Endothelial cell of umbilical vein (primary cell): Measurements from ENCODE around the gene MEX3D. TPM values are rescaled to one million over a fixed set of nuclear protein-coding genes. Genes with fewer than 3 reads are reported as not detected.

Experiments
- BruUV-seq: library from RNA; stranded (reverse); fragments of 400-500 nt; replicated peaks from 2 replicates; lab custom pipeline; 2021; lab: Mats Ljungman, UMichigan
- CTCF ChIA-PET: fragments of 300-600, 350-600 bp; sonication (Branson Sonifier 250); formaldehyde crosslinking; loops from one replicate; lab custom pipeline; 2021; ENCODE audit warnings: antibody characterized with exemption, inconsistent platforms; lab: Charles Lee
- POLR2A ChIA-PET: fragments of 300-600, 350-600 bp; sonication (Branson Sonifier 250); formaldehyde crosslinking; loops from one replicate; lab custom pipeline; 2021; ENCODE audit warnings: antibody characterized with exemption, inconsistent platforms; lab: Charles Lee
- DNase-seq: peaks from one replicate; pipeline ENCODE4 v3.0.0-alpha.2; 2011; ENCODE audit warnings: low read depth, low spot score
- FAIRE-seq: peaks from 2 replicates; lab custom pipeline; 2011; peaks lifted over from hg19 to GRCh38; lab: Jason Lieb, UNC
- H2AFZ ChIP-seq: 2 replicates; pipeline ENCODE4 v1.6.0; 2012; ENCODE audit warnings: low read depth, low read length, control low read depth, inconsistent platforms
- H3K27ac ChIP-seq: 2 replicates; pipeline ENCODE4 v1.5.1; 2011; ENCODE audit warnings: low read depth, mild to moderate bottlenecking, control low read depth, low read length, moderate library complexity; ENCODE audit not compliant: insufficient read depth
- H3K27me3 ChIP-seq, 2 experiments: 2 replicates each; pipeline versions ENCODE4 v1.6.0 to v1.6.1; 2011; ENCODE audit warnings: low read length in 2 of 2, mixed read lengths in 1 of 2; ENCODE audit not compliant: control insufficient read depth in 2 of 2, insufficient read depth in 2 of 2
- H3K36me3 ChIP-seq, 2 experiments: 2 replicates in 1 of 2; 3 replicates in 1 of 2; pipeline ENCODE4 v1.5.1; 2011; ENCODE audit warnings: low read length in 2 of 2, mild to moderate bottlenecking in 1 of 2, moderate library complexity in 1 of 2; ENCODE audit not compliant: control insufficient read depth in 2 of 2, insufficient read depth in 2 of 2; ENCODE audit errors: extremely low read depth in 1 of 2
- H3K4me1 ChIP-seq: 3 replicates; pipeline ENCODE4 v1.5.1; 2011; ENCODE audit warnings: mild to moderate bottlenecking, low read length; ENCODE audit not compliant: control insufficient read depth, insufficient read depth; ENCODE audit errors: extremely low read depth
- H3K4me2 ChIP-seq: 2 replicates; pipeline ENCODE4 v1.6.1; 2011; ENCODE audit warnings: low read length, control low read depth, mixed read lengths; ENCODE audit not compliant: insufficient read depth
- H3K4me3 ChIP-seq, 3 experiments: fragments of 200-600 bp in 1 of 3; sonication (generic), shearing (Covaris generic) in 1 of 3; replicated peaks in 1 of 3; 2 replicates each; pipeline ENCODE4 v1.5.1; 2011 to 2016; ENCODE audit warnings: control low read depth in 3 of 3, low read length in 3 of 3, mild to moderate bottlenecking in 2 of 3, inconsistent platforms in 1 of 3, low read depth in 1 of 3, moderate library complexity in 1 of 3; ENCODE audit not compliant: insufficient read depth in 1 of 3
- H3K79me2 ChIP-seq: 2 replicates; pipeline ENCODE4 v1.6.0; 2012; ENCODE audit warnings: low read length, inconsistent platforms; ENCODE audit not compliant: control insufficient read depth, insufficient read depth
- H3K9ac ChIP-seq: replicated peaks from 2 replicates; pipeline ENCODE3; 2011; ENCODE audit warnings: low read length, control low read depth; ENCODE audit not compliant: insufficient read depth; ENCODE audit errors: extremely low read depth
- H3K9me1 ChIP-seq: replicated peaks from 3 replicates; pipeline ENCODE4 v1.6.0; 2011; ENCODE audit warnings: mild to moderate bottlenecking, low read length; ENCODE audit not compliant: control insufficient read depth, insufficient read depth; ENCODE audit errors: extremely low read depth
- H3K9me3 ChIP-seq: replicated peaks from 2 replicates; pipeline ENCODE4 v1.5.1; 2012; ENCODE audit warnings: low read length, inconsistent platforms; ENCODE audit not compliant: control insufficient read depth, insufficient read depth
- H4K20me1 ChIP-seq: replicated peaks from 2 replicates; pipeline ENCODE3; 2011; ENCODE audit warnings: mild to moderate bottlenecking, low read length; ENCODE audit not compliant: control insufficient read depth, insufficient read depth; ENCODE audit errors: extremely low read depth
- EZH2 ChIP-seq: IDR thresholded peaks from 2 replicates; pipeline ENCODE4 v1.6.1; 2012; ENCODE audit warnings: borderline replicate concordance, low read depth, mild to moderate bottlenecking, moderate library complexity, low read length, inconsistent platforms; ENCODE audit not compliant: severe bottlenecking
- FOS ChIP-seq: IDR thresholded peaks from 2 replicates; pipeline ENCODE4 v1.6.1; 2011; ENCODE audit warnings: mild to moderate bottlenecking, low read length, moderate library complexity, borderline replicate concordance; ENCODE audit not compliant: insufficient read depth
- GATA2 ChIP-seq: IDR thresholded peaks from 2 replicates; pipeline ENCODE4 v1.7.0; 2011; ENCODE audit warnings: low read depth, mild to moderate bottlenecking, moderate library complexity, mixed read lengths, low read length; ENCODE audit not compliant: insufficient read length, insufficient read depth
- JUN ChIP-seq: IDR thresholded peaks from 2 replicates; pipeline ENCODE4 v1.6.1; 2011; ENCODE audit warnings: borderline replicate concordance, low read depth; ENCODE audit not compliant: insufficient read length, insufficient read depth
- MAX ChIP-seq: IDR thresholded peaks from 2 replicates; pipeline ENCODE4 v1.6.1; 2011; ENCODE audit not compliant: insufficient read depth, insufficient read length
- MYC ChIP-seq: IDR thresholded peaks from one replicate; pipeline ENCODE4 v1.6.1; 2011; ENCODE audit warnings: mild to moderate bottlenecking, low read depth, low read length
- POLR2A ChIP-seq: IDR thresholded peaks from 2 replicates; pipeline ENCODE4 v1.6.1; 2012; ENCODE audit warnings: low read depth, mild to moderate bottlenecking, control low read depth, low read length
- POLR2AphosphoS5 ChIP-seq: IDR thresholded peaks from 2 replicates; pipeline ENCODE4 v1.6.1; 2012; ENCODE audit warnings: low read depth, mild to moderate bottlenecking, control low read depth, low read length, moderate library complexity; ENCODE audit not compliant: insufficient read depth
- dilution Hi-C: fragments of 300-500 bp; cut with MboI; formaldehyde crosslinking; loops from one replicate; pipeline ENCODE4 v1.15.0; 2019; ENCODE audit warnings: low sequenced_read_pairs; ENCODE audit not compliant: extremely low pct_ligation_motif_present
- intact Hi-C: fragments of 100-400 bp; cut with micrococcal nuclease; formaldehyde crosslinking; loops from one replicate; pipeline ENCODE4 v1.10.0; 2022
- polyA plus RNA-seq, 4 experiments: library from polyadenylated mRNA; depleted of rRNA in 3 of 4; stranded (reverse) in 3 of 4; unstranded in 1 of 4; fragments of >200 nt; gene quantifications; 2 replicates each; pipeline versions ENCODE4 v1.2.1 to v1.2.3, GENCODE V29; 2011 to 2012; ENCODE audit warnings: missing spikeins in 1 of 4
- total RNA-seq: library from RNA; stranded (reverse); gene quantifications from 2 replicates; pipeline ENCODE4 v1.2.3, GENCODE V29; 2021
- TF ChIP-seq, protein P1 (sequence below), 2 donors: IDR thresholded peaks; 1 replicate in 1 of 2; 2 replicates in 1 of 2; pipeline ENCODE4 v1.5.1; 2011; ENCODE audit warnings: low read length in 2 of 2, mild to moderate bottlenecking in 2 of 2, moderate library complexity in 2 of 2, control low read depth in 1 of 2, inconsistent platforms in 1 of 2, low read depth in 1 of 2; ENCODE audit not compliant: insufficient read depth in 1 of 2; ENCODE audit errors: extremely low read depth in 1 of 2

The MEX3D gene
- total and polyA plus RNA-seq, 2 donors (not counting 3 experiments of a cell fraction or from before 2014, with no cell fraction given), result 30.0 to 96.7 TPM

DNA sequence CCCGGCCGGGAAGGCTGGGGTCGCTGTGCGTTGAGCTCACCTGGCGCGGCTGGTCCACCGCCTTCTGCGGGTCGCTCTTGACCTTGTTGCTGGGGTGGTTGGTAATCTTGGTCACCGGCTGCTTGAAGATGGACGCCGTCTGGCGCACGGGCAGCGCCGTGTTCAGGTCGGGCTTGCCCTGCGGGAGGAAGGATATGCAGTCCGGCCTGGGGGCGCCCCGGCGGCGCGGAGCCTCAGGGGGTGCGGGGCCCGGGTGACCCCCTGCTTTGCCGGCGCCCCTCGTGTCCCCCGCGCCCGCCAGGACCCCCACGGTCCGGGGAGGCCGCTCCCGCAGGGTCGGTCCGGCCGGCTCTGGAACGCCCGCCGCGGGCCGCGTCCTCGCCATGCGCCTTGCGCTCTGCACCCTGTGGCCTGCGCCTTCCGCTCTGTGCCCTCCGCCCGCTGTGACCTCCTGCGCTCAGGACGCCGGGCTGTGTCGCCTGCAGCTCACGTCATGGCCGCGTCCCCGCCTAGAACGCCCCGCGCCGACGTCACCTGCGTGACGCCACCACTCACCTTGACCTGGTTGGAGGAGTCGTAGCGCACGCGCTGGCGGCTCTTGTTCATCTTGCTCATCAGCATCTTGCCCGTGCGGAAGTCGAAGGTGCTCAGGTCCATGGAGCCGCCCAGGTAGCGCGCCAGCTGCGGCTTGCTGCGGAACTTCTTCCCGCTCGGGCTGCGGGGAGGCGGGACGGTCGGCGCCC is 16.5 kb upstream of the MEX3D start:
- Histone ChIP-seq H3K27me3 (no peaks in the 10 kb centered on the region), H2AFZ (no peak overlapping the region), H3K9ac (no peak overlapping the region), H3K36me3 (peaks cover 4 to 28% of the 10 kb centered on the region in 2 experiments), H3K4me1 (no peaks in the 10 kb centered on the region), H4K20me1 (no peaks in the 10 kb centered on the region), H3K4me3 (no peak overlapping the region), H3K27ac (no peak overlapping the region), H3K4me2 (no peak overlapping the region), H3K9me1 (no peaks in the 10 kb centered on the region), H3K9me3 (no peaks in the 10 kb centered on the region), H3K79me2 (peaks cover 37% of the 10 kb centered on the region)
- no peak for TF ChIP-seq GATA2
- no peak for TF ChIP-seq FOS
- TF ChIP-seq EZH2, result no peak
- no peak for TF ChIP-seq POLR2AphosphoS5
- TF ChIP-seq POLR2A, result no peak
- no peak for TF ChIP-seq MYC
- no peak for TF ChIP-seq MAX
- no peak for TF ChIP-seq JUN
- TF ChIP-seq, protein P1, sequence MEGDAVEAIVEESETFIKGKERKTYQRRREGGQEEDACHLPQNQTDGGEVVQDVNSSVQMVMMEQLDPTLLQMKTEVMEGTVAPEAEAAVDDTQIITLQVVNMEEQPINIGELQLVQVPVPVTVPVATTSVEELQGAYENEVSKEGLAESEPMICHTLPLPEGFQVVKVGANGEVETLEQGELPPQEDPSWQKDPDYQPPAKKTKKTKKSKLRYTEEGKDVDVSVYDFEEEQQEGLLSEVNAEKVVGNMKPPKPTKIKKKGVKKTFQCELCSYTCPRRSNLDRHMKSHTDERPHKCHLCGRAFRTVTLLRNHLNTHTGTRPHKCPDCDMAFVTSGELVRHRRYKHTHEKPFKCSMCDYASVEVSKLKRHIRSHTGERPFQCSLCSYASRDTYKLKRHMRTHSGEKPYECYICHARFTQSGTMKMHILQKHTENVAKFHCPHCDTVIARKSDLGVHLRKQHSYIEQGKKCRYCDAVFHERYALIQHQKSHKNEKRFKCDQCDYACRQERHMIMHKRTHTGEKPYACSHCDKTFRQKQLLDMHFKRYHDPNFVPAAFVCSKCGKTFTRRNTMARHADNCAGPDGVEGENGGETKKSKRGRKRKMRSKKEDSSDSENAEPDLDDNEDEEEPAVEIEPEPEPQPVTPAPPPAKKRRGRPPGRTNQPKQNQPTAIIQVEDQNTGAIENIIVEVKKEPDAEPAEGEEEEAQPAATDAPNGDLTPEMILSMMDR (IDR thresholded peaks at IDR 0.05; ENCODE audit: extremely low read depth in 1 of 2, insufficient read depth in 1 of 2, low read depth in 1 of 2, low read length in 2 of 2), result no peak
- DNase-seq (no peak), FAIRE-seq (no peak)
- dilution Hi-C loops (no loop called here), intact Hi-C loops (no loop called here)
- POLR2A ChIA-PET, result no interaction called here
- CTCF ChIA-PET, result no interaction called here
- no TSS peak for BruUV-seq
